AML-193 (cell line): Measurements from ENCODE around the gene MYO5B.

Experiments used
- DNase-seq, 2 experiments: peaks; one replicate each; lab custom pipeline; 2025; lab: John Stamatoyannopoulos, UW

Gene MYO5B

DNA sequence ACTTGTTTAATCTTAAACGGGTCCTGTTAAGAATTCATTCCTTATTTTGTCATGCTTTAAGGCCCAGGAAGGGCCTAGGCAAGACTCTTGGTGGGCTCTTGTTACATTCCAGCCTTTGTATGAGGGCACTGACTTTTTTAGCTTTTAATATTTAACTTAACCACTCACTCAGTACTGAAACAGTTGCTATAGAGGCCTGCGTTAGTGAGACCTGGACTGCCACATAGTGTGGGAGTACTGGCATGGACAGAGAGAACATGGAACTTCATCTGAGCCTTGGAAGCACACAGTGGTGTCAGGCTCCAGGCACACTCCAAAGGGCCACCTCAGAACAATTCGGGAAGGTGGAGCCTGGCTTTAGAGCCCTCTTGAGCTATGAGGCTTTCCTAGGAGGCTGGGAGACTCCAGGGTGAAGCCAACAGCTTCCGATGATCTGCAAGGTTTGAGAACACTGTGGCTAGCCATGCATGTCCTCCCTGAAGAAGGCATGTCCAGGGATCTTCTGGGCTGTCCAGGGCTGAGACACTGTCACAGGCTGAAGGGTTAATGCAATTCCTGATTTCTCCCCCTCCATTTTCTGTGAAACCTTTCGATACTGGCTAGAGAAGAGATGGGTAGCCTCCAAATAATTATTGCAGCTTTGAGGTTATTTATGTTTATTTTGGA, 226.2 kb downstream of the MYO5B start:
- no peak for DNase-seq

DNA sequence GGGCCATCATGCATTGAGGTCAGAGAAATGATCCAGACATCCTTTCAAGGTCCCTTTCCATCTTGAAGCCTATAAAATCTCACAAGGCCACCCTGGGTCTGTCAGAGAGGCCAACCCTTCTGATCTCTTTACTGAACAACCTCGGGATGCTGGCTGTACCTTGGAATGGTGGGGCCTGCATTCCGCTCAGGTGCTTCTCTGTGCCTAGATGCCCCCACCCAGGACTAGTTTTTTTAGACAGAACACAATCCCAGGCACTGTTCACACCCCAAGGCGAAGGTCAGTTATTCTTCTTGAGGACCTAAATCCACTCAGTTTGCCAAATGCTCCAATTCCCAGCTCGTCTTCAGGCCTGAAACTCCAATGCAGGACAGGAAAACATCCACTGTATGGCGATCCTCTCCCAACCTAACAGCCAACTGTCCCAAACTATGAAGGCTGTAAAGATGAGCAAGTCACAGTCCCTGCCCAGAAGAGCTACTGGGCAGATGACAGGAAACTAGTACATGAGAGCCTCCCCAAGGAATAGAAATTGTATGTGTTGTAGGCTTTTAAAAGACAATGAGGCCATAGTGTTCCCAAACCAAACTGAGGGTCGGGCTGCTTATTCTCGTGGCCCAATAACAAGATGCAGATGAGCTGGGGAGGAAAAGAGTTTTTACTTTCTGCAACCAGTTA, 227.2 kb downstream of the MYO5B start:
- DNase-seq: no peak

DNA sequence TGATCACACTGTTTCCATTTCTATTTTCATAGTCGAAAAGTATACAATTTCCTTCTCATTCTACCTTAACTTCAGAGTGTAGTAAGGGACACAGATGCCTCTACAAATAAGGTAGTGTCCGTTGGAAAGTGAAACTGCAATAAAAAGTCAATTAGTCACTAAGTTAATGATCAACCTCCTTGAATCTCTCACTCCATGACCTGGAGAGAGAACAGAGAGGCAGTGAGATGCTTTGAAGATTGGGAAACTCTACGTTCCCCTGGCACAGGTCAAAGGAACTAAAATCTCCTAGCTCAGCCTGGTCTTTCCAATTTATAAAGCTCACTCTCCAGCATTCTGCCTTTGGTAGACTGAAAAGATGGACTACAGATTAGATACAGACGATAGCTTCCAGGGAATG, 227.8 kb downstream of the MYO5B start:
- DNase-seq: no peak

DNA sequence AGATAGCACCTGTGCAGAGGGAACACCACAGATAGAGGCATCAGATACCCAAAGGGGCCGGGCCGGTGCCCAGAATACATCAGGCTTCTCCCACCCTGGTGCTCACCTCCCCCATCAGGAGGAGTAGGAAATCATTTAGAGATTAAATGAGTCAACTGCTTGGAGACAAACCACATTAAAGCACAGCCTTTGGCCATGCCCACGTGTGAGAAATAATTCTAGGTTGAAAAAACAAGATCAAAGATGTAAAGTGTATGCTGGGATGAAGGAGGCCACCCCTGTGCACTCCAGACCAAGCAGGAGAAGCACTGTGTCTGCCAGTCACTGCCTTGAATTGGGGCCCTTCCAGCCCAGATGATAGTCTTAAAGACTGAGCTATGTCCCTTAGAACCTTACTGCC, 228.9 kb downstream of the MYO5B start:
- DNase-seq: no peak

DNA sequence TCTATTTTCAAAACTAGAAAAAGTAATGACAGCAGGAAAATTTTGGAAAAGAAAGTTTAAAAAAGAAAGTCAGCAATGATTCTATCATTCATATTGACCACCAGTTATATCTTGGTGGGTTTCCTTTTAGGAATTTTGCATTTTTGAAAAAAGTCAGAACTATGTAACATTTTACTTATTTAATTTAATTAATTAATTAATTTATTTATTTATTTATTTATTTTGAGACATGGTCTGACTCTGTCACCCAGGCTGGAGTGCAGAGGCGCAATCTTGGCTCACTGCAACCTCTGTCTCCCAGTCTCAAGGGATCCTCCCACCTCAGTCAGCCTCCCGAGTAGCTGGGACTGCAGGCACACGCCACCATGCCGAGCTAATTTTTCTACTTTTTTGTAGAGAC, 231.7 kb downstream of the MYO5B start:
- no peak for DNase-seq

DNA sequence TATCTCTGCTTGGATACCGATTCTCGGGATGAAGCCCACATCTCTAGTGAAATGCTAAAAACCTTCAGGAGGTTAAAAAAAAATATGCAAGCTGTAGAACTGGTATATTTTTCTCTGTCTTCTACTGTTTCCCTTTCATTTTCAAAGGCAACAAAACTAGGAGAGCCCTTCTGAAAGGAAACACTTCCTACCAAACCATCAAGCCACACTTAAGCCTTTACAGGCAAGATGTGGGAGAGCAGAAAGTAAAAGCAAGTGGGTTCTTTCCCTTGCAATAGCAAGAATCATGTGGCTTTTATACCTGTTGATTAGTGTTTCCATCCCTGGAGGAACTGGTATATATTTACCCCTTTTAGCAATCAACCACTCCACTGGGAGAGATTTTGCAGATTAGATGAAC, 233.7 kb downstream of the MYO5B start:
- no peak for DNase-seq

DNA sequence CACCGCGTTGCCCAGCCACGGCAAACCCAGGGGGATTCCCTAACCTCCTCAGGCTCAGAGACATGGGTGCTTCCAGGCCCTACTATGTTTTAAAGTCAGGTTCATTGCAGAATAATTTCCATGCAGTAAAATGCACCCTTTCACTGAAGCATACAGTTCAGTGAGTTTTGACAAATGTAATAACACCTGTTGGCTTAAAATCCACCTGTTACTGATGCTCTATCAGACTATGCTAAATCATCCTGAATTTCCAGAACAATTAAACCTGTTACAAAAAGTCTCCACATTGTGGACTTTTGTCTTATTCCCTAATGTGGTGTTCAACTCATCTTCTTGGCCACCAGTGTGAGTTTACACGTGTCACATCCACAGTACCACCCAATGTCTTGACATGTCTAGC, 234.6 kb downstream of the MYO5B start:
- no peak for DNase-seq

DNA sequence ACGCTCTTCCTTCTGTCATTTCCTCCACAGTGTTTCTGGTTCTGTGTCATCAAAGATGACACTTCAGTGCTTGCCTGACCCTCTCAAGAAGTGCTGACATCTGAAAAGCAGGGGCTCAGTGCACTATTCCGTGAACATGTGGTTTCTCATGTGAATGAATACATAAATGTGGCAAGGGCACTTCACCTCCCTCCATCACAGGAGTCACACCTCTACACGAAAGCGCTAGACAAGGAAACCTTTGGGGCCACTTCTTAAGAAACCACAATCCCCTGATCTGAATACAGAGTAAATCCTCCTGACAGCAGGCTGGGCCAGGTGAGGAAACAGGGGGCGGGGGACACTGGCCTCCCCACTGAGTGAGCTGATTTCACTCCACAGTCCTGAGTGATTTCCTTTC, 235.8 kb downstream of the MYO5B start:
- DNase-seq: no peak

DNA sequence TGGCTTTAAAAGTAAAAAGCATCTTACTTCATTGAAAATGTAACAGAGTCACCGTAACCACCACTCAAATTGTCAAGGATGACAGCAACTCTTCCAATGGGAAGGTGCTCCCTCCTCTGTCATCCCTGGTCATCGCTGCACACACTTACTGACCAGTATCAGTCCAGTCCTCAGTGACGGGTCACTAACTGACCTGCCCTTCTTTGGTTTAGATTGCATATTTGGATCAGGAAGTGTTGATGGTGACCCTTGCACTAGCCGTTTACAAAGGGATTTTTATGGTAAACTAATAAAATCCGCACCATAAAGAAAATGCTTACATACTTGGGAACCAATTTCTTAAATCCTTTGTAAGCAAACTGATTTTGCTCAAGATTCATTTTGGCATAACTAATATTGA, 239.7 kb downstream of the MYO5B start:
- no peak for DNase-seq

DNA sequence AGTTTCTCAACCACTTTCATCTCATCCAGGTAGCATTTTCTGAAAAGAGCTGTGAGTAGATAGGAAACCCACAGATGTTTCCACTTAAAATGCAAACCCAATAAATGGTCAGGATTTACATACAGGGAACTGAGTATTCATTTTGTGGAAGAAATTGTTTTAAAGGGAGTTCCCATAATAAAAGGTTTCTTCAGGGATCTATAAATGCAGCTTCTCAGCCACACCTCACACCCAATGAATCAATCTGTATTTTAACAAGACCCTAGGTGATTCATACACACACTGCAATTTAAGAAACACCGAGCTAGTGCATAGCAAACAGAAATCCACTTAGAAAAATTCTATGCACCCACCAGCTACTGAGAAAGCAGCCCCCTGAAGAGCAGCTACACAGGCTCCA, 241.6 kb downstream of the MYO5B start:
- no peak for DNase-seq

DNA sequence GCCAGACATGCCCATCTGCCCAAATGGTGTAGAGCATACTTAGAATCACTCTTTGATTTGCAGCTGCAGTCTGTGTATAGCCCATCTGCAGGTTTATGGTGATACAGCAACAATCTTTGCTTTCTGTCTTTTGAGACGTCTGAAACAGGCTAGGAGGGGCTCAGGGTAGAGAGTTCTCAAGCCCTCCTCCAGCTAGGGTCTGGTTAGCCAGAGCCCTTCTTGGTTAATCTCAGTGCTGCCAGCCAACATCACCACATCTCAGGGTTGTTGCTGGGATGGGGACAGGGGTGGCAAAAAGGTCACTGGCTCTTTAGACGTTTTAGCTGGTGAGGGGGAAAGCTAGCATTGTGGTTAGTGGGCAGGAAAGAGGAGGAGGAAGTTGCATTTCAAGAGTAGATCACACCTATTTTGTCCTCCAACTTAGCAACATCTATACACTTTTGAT, 245.0 kb downstream of the MYO5B start:
- no peak for DNase-seq

DNA sequence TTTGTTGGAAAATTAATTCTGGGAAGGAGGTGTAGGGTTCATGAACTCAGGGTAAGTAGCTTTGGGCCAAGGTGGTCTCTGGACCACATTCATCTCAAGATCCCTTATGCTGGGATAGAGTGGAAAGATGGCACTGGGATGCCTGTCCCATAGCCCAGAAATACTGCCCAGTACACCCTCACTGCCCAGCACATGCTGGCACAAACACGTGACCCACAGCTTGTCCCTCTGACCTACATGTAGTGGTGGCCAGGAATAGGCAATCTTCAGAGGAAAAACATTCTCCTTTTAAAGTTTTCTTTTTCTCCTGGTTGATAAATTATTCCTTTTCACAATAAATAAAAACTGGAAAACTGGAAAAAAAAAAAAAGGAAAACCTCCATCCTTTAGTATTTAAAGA, 246.0 kb downstream of the MYO5B start:
- no peak for DNase-seq

DNA sequence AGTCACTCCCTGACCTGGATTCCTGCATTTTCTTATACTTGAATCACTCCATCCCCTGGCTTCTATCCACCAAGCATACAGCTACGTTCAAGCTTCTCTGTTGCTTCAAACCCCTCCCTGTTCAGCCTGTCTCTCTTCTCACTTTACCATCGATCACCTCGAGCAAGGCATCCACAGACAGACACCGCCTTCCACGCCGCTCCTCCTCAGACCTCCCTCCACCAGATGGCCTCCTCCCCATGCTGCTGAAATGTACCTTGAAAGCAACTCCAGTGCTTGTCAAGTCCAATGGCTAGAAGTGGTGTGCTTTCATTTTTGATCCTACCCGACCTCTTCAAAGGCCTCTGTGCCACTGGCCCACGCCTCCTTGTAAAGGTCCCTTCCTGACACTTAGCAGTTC, 250.3 kb downstream of the MYO5B start:
- DNase-seq: no peak

DNA sequence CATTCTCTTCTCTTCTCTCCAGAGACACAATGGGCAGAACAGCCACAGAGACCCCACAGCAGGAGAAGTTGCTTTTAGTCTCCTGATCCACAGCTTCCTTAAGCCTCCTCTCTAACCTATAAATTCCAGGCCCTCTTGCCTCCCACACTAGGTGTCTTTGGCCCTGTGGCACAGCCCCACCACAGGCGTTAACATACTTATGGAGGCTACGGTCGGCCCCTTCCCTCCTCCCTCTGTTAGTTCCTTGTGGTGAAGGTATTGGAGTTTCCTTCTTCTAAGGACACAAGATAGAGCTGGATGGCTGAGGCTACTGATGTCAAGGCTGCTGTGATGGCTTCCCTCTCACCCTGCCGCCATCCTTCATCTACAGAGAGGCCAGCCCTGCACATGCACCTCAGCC, 258.1 kb downstream of the MYO5B start:
- DNase-seq: no peak

DNA sequence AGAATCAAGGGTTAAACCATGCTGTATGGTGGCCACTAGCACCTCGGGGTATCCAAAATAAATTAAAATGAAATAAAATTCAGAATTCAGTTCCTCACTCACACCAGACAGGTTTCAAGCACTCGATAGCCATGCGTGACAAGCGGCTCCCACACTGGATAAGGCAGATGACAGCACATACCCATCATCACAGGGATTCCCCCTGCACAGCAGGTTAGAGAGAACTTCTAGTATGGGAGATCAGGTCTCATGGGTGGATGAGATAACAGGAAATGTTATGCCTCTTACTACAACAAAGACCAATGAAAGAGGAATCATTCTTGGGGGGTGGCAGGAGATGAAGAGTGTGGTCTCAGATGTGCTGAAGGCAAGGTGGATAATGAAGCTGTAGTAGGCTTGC, 259.7 kb downstream of the MYO5B start:
- no peak for DNase-seq

DNA sequence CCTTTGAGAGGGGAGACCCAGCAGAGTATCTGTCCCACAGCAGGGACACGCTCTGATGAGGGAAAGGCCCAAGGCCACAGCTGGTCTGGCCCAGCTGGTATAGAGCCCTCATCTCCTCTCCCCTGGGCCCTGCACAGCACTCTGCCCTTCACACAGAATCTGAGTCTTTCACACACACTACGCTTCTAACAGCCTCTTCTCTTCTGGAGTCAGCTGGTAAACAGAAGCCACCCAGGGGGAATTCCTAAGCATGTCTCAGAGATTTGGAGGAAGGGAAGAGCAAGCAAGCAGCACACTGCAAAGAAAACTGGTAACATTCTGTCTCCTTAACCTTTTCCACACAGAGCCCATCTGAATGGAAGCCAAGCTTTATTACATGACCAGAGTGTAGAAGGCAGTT, 260.5 kb downstream of the MYO5B start:
- DNase-seq: no peak

DNA sequence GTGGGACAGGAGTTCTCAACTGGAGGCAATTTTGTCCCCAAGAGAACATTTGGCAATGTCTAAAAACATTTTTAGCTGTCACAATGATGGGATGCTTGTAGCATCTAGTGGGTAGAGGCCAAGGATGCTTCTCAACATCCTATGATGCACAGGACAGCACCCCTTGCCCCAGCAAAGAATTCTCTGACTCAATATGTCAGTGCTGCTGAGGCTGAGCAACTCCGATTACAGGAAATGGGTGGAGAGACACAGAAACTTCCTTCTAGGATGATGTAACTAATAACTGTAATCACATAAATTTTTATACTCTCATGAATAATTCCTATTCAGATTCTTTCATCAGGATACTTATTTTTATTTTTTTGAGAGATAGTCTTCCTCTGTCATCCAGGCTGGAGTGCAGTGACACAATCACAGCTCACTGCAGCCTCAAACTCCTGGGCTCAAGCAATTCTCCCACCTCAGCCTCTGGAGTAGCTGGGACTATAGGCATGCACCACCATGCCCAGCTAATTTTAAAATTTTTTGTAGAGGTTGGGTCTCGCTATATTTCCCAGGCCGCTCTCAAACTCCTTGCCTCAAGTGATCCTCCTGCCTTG, 261.3 kb downstream of the MYO5B start:
- no peak for DNase-seq

DNA sequence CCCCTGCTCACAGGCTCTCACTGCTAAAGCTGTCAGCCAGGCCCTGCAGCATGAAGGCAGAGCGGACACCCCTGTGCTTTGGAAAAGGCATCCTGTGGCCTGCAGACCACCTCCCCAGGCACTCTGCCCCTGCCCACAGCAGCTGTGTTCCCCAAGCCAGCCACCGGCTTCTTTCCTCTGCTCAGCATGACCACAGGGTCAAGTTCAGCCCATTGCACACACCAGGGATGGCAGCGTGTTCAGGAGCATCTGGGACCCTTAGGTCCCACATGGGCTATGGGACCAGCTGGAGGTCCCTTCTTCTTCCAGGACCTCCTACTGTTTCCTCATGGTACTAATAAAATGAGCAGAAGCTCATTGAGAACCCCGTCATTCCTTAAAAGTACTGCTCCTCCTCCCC, 263.2 kb downstream of the MYO5B start:
- DNase-seq: no peak

DNA sequence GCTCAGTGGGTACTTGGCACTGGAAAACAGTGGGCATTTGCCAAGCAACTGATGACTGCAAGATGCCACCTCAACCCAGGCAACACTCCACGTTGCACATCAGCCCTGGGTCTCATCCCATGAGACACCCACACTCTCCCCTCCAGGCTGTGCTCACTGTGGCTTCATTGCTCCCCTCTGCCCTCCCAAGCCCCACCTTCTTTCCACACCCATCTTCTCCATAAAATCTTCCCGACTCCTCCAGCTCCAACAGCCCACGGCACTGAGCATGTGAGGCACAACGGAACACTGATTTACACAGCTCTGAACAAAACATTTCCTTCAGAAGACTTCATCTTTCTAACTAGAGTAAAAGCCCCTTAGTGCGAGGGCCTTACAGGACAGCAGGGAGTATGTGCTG, 263.8 kb downstream of the MYO5B start:
- no peak for DNase-seq

DNA sequence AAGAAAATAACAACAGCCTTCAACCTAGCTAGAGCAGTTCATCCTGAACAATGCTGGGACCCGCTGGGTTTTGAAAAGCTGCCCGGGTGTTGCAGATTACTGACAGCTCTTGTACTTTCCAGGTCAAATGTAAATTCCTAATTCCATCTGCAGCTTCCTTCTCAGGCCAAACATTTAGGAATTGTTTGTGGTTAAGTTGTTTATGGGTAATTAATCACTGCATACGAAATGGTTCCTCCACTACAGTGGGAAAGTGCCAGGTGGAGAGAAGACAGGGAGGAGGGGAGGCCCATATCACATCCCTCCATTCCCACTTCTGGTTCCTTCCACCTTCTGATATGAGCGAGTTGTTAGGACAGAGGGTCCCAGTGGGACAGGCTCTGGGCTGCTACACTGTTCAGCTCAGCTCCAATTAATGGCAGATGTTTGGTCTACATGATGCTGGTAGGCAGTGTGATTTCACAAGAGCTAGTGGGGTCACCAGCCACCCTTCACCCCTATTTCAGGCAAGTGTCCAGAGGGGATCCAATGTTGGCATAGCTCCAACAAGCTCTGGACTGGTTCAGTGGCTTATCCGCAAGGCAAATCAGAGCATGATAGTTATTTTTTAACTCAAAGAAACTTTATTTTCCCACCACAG, 268.7 kb downstream of the MYO5B start:
- DNase-seq: no peak

DNA sequence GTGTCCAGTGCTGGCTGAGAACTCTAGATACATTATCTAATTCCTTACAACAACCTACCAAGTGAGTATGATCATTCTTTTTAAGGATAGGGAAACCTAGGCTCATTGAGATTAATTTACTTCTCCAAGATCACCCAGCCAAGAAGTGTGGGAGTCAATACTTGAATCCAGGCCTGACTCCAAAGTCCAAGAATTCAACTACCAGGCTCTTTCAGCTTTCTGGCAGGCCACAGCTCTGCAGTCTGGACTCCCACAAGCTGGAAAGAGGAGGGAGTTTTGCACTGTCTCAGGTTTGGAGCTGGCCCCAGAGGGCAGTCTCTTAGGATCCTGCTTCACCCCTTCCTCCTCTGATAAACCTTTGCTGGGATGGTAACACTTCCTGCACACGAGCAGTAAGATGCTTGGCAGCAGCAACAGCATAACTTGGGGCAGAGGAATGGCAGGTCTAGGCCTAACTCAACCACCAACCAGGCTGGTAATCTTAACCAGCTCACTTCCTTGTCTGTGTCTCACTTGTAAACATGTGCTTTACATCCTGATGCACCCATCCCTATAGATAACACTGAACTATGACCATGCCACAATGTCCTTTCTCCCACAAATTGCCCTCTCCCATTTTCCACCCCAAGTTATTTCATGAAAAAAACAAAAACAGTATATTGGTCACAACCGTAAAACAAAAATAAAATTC, 270.5 kb downstream of the MYO5B start:
- DNase-seq: no peak

DNA sequence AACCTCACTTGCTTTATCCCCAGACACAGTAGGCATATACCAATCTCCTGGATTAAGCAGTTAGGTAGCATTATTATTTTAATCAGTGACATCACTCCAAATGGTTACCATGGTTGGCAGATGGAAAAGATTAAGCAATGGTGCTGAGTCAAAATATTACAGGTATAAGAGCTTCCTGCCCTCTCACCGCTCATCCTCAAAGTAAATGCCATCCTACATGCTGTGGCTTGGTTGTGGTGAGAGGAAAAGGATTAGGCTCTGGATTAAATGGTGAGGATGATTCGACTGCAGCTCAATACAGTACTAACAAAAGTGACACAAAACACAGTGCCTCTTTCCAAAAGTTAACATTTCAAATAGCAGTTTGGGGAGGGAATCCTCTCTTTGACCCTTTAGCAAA, 272.7 kb downstream of the MYO5B start:
- DNase-seq: no peak
